ENCODE measurements around the gene IL32.

DNA sequence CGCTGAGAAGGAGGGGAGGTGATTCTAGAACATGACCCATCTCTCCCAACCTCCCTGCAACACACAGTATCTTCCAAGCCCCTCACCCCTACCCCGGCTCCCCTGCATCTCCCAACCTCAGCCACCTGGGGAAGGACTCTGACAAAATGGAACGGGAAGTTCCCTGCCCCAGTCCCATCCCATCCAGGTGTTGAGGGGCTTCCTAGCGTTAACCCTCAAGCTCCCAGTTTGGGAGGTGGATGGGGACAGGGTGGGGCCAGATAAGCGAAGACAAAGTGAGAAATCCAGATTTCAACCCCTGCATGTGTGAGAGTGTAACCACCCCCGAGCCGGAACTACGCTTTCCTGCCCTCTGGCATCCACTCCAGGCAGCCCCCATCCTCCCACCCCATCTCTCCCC lies 31.8 kb downstream of the IL32 start:
- TF ChIP-seq CTCF (conservative IDR thresholded peaks at IDR 0.05; ENCODE audit: low read depth, low read length) (no peak), CEBPB (IDR thresholded peaks at IDR 0.05; ENCODE audit: low read depth, low read length) (no peak), SMC3 (IDR thresholded peaks at IDR 0.05; ENCODE audit: low read depth, low read length) (no peak), POLR2A (IDR thresholded peaks at IDR 0.05; ENCODE audit: low read depth, low read length) (no peak), MAFK (IDR thresholded peaks at IDR 0.05; ENCODE audit: low read depth, low read length) (no peak), MXI1 (IDR thresholded peaks at IDR 0.05; ENCODE audit: borderline replicate concordance, low read depth, low read length) (no peak), CHD1 (IDR thresholded peaks at IDR 0.05; ENCODE audit: low read depth, low read length) (no peak), RAD21 (IDR thresholded peaks at IDR 0.05; ENCODE audit: low read length) (no peak), FOS (IDR thresholded peaks at IDR 0.05; ENCODE audit: low read depth, low read length) (no peak), RFX5 (IDR thresholded peaks at IDR 0.05; ENCODE audit: low read depth, low read length) (no peak), BHLHE40 (IDR thresholded peaks at IDR 0.05; ENCODE audit: low read depth, low read length) (no peak)
- TF ChIP-seq, protein P1, sequence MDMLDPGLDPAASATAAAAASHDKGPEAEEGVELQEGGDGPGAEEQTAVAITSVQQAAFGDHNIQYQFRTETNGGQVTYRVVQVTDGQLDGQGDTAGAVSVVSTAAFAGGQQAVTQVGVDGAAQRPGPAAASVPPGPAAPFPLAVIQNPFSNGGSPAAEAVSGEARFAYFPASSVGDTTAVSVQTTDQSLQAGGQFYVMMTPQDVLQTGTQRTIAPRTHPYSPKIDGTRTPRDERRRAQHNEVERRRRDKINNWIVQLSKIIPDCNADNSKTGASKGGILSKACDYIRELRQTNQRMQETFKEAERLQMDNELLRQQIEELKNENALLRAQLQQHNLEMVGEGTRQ (IDR thresholded peaks at IDR 0.05; ENCODE audit: low read depth, low read length), result no peak

Data from IMR-90 (cell line).